OCI-LY3 (cell line): ENCODE results near the gene RAP1GAP.

Experiments
- CTCF ChIP-seq: fragments of 200-600, 300-600 bp; sonication (generic); IDR thresholded peaks from 2 replicates; pipeline ENCODE4 v1.5.1; 2014; ENCODE audit warnings: antibody characterized with exemption, low read length, low read depth
- EZH2phosphoT487 ChIP-seq: fragments of 200-600 bp; shearing (Covaris generic); IDR thresholded peaks from 2 replicates; pipeline ENCODE4 v1.6.1; 2018; ENCODE audit warnings: antibody characterized with exemption, mixed run types, low read depth

DNA sequence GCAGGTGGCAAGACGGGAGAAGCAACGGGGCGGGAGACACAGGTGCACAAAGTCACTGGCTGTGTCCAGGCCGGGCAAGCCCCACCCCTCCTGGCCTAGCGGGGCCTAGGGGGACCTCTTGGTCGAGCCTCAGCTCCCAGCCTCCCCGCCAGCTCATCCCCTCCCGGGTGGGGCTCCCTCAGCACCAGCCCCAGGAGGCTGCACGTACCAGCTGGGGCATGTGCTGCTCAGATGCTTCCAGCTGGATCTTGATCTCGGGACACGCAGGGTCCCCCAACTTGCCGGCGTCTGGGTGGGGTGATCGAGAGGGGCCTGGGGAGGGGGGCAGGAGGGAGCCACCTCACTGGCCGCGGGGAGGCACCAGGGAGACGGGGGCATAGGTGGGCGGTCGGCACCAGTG, 71.4 kb downstream of the RAP1GAP start:
- no peak for TF ChIP-seq CTCF
- TF ChIP-seq EZH2phosphoT487 = no peak
